Heart left ventricle (tissue), 16 donors: Measurements from ENCODE around the gene OGFOD3. TPM values are rescaled to one million over a fixed set of nuclear protein-coding genes. Genes with fewer than 3 reads are reported as not detected.

ENCODE experiments used
- ATAC-seq, 4 donors: fragments of 200-7000 bp; cut with Tn5 transposase; one replicate each; pipeline ENCODE4 v1.9.1; 2020 to 2022; ENCODE audit warnings: moderate library complexity in 4 of 4, mild to moderate bottlenecking in 3 of 4, moderate number of reproducible peaks in 1 of 4
- DNase-seq, 5 donors: peaks; one replicate each; pipeline ENCODE4 v3.0.0-alpha.2; 2020
- H3K27ac ChIP-seq, 12 donors: fragments of 200-600 bp; sonication (generic) in 4 of 12; one replicate each; pipeline versions ENCODE4 v1.5.0 to v1.8.0; 2016 to 2022; ENCODE audit warnings: mild to moderate bottlenecking in 2 of 12
- H3K27me3 ChIP-seq, 9 donors: fragments of 200-600 bp; sonication (generic) in 2 of 9; one replicate each; pipeline versions ENCODE4 v1.5.1 to v1.8.0; 2016 to 2022; ENCODE audit warnings: mild to moderate bottlenecking in 3 of 9
- H3K36me3 ChIP-seq, 9 donors: fragments of 200-600 bp; sonication (generic) in 2 of 9; one replicate each; pipeline versions ENCODE4 v1.5.0 to v1.8.0; 2018 to 2022; ENCODE audit warnings: mild to moderate bottlenecking in 2 of 9
- H3K4me1 ChIP-seq, 12 donors: fragments of 200-600 bp; sonication (generic) in 4 of 12; one replicate each; pipeline versions ENCODE4 v1.5.0 to v1.8.0; 2016 to 2022; ENCODE audit warnings: mild to moderate bottlenecking in 3 of 12
- H3K4me3 ChIP-seq, 12 donors: fragments of 200-600 bp; sonication (generic) in 4 of 12; one replicate each; pipeline versions ENCODE4 v1.5.0 to v1.8.0; 2017 to 2022; ENCODE audit warnings: mild to moderate bottlenecking in 9 of 12, moderate library complexity in 4 of 12
- H3K9me3 ChIP-seq, 12 donors: fragments of 200-600 bp; sonication (generic) in 4 of 12; one replicate each; pipeline versions ENCODE4 v1.5.0 to v1.8.0; 2016 to 2022; ENCODE audit warnings: mild to moderate bottlenecking in 1 of 12
- CTCF ChIP-seq, 12 donors: fragments of 200-600 bp; sonication (generic) in 4 of 12; IDR thresholded peaks; one replicate each; pipeline versions ENCODE4 v1.5.0 to v1.8.0; 2018 to 2022; ENCODE audit warnings: antibody characterized with exemption in 12 of 12, mild to moderate bottlenecking in 5 of 12
- POLR2A ChIP-seq, 2 donors: fragments of 450-650 bp; IDR thresholded peaks; one replicate each; pipeline ENCODE4 v1.6.1; 2017; ENCODE audit warnings: antibody characterized with exemption in 2 of 2, mild to moderate bottlenecking in 2 of 2, moderate library complexity in 2 of 2
- WGBS, 4 donors: extraction: QIAGEN DNeasy Blood & Tissue Kit in 2 of 4; methylation state at CpG; one replicate each; pipeline versions ENCODE4 v1.1.5 to v1.1.7; 2013 to 2018; 5-methylcytosine and 5-hydroxymethylcytosine counted together
- intact Hi-C, 10 donors: fragments of 100-400 bp; cut with DNase I; formaldehyde crosslinking; loops; one replicate each; pipeline versions ENCODE4 v1.11.1 to v1.14.2; 2022
- polyA plus RNA-seq, 2 donors: library from polyadenylated mRNA; stranded (reverse); fragments of 200-250 nt; gene quantifications; one replicate each; pipeline ENCODE4 v1.2.3, GENCODE V29; 2013
- total RNA-seq, 9 donors: library from RNA; depleted of rRNA in 2 of 9; stranded (reverse); fragments of >200 nt in 2 of 9; fragmentation: NEBNext Ultra II Directional in 3 of 9; extraction: Animal tissue kit (Norgen Biotek cat#: 25700) in 3 of 9; gene quantifications; one replicate each; pipeline versions ENCODE4 v1.1.0 to v1.2.4, GENCODE V29; 2016 to 2023
- donor health status: ischemic (EF 13 %, LVEDD 7.1; RV severe dilation, severe dysfunction).
- donor health status: healthy with polysubstance abuse.
- donor health status: DM: no; HTN: yes; CAD: no.
- donor health status: DM: no; HTN: no; CAD: no.
- donor health status: ischemic (EF 25% LVEDD 6.9; RV normal size, moderate dysfunction).
- donor health status: ischemic (EF 25% LVEDD 5.7; RV mildly dilated, moderate dysfunction).
- donor health status: healthy.
- donor health status: DM: yes; HTN: yes; CAD: no.
- donor health status: ischemic (EF 35%, LVEDD 5.7; RV mildly dilated, moderate dysfunction).
- donor health status: nonischemic (EF 11% LVEDD 7.7; RV severe dilation, severe dysfunction).
- donor health status: DM: yes; HTN: yes; CAD: no.
- donor health status: PGD.
- donor health status: ischemic (EF 29% LVEDD 5.4; RV normal size, mild dysfunction).
- donor health status: nonischemic (EF 23%, LVEDD 6.1; RV moderate dilation, normal function).

The OGFOD3 gene
- total and polyA plus RNA-seq, 11 donors: 22.6 to 38.5 (median 29.3) TPM

- Histone ChIP-seq H3K36me3 (peaks cover 0 to 25% (median 8%) of the 10 kb centered on the region in 9 donors), H3K27ac (no peak overlapping the region), H3K9me3 (no peaks in the 10 kb centered on the region), H3K4me3 (no peak overlapping the region), H3K4me1 (peaks cover 0 to 13% (median 1%) of the 10 kb centered on the region in 12 donors), H3K27me3 (no peaks in the 10 kb centered on the region)
- TF ChIP-seq POLR2A (IDR thresholded peaks at IDR 0.05) (no peak), CTCF (IDR thresholded peaks at IDR 0.05) (no peak)
- peak in 1 of 5 donors; percentile 1 for DNase-seq
- ATAC-seq: no peak
- intact Hi-C loops: no loop called here
- WGBS, 4 donors: 81 to 97% (median 92%) methylated on average over 12 of the region's 12 CpGs
Observed at GRCh38 chr17:82394278-82394677, 24.1 kb downstream of the OGFOD3 start.

GRCh38 chr17:82392941-82393340, 25.4 kb downstream of the OGFOD3 start:
- peaks cover 0 to 25% (median 8%) of the 10 kb centered on the region in 9 donors for H3K36me3 ChIP-seq
- 87 to 90% (median 89%) methylated on average over 15 of the region's 15 CpGs for WGBS, 4 donors
- no peak overlapping the region for H3K27ac ChIP-seq
- no peak overlapping the region for H3K4me3 ChIP-seq
- peak in 2 of 5 donors; percentile 19 to 57 for DNase-seq
- no peaks in the 10 kb centered on the region for H3K27me3 ChIP-seq
- intact Hi-C loops: no loop called here
- no peak for ATAC-seq
- TF ChIP-seq POLR2A (IDR thresholded peaks at IDR 0.05) (no peak), CTCF (IDR thresholded peaks at IDR 0.05) (no peak)
- H3K4me1 ChIP-seq: peaks cover 0 to 8% (median 0%) of the 10 kb centered on the region in 12 donors
- no peaks in the 10 kb centered on the region for H3K9me3 ChIP-seq

- H3K4me1 ChIP-seq: peaks cover 0 to 9% (median 0%) of the 10 kb centered on the region in 12 donors
- H3K4me3 ChIP-seq: no peak overlapping the region
- H3K9me3 ChIP-seq: no peaks in the 10 kb centered on the region
- no peaks in the 10 kb centered on the region for H3K27me3 ChIP-seq
- no peak for TF ChIP-seq CTCF (IDR thresholded peaks at IDR 0.05)
- no peak for TF ChIP-seq POLR2A (IDR thresholded peaks at IDR 0.05)
- intact Hi-C loops: no loop called here
- H3K36me3 ChIP-seq: peaks cover 0 to 25% (median 8%) of the 10 kb centered on the region in 9 donors
- no peak for ATAC-seq
- no peak overlapping the region for H3K27ac ChIP-seq
- WGBS, 4 donors: 94% methylated on average over 25 to 28 of the region's 28 CpGs
- peak in 2 of 5 donors; percentile 18 to 34 for DNase-seq
Observed at GRCh38 chr17:82392209-82392920, 26.0 kb downstream of the OGFOD3 start.

GRCh38 chr17:82391496-82392066, 26.8 kb downstream of the OGFOD3 start:
- ATAC-seq (no peak), DNase-seq (peak in 2 of 5 donors; percentile 19 to 47)
- no peak overlapping the region for H3K4me3 ChIP-seq
- WGBS, 4 donors: 95 to 98% (median 96%) methylated on average over 9 to 23 of the region's 23 CpGs
- peaks cover 0 to 5% (median 0%) of the 10 kb centered on the region in 9 donors for H3K27me3 ChIP-seq
- H3K4me1 ChIP-seq: peaks cover 0 to 11% (median 1%) of the 10 kb centered on the region in 12 donors
- no peak for TF ChIP-seq POLR2A (IDR thresholded peaks at IDR 0.05)
- no peak for TF ChIP-seq CTCF (IDR thresholded peaks at IDR 0.05)
- intact Hi-C loops: no loop called here
- H3K9me3 ChIP-seq: no peaks in the 10 kb centered on the region
- H3K36me3 ChIP-seq: peaks cover 0 to 25% (median 8%) of the 10 kb centered on the region in 9 donors
- H3K27ac ChIP-seq: no peak overlapping the region
